ENCODE results near the gene WAPL.

Gene WAPL

GRCh38 chr10:86520871-86521677 is 518 bp downstream of the WAPL start:
- DNase-seq: peak; percentile 51

- DNase-seq: no peak
These were observed 2.8 kb downstream of the WAPL start for GRCh38 chr10:86518781-86519180.

- DNase-seq: no peak
These were observed 9.5 kb downstream of the WAPL start for GRCh38 chr10:86512137-86512536.

- DNase-seq: no peak
These were observed 10.3 kb downstream of the WAPL start for GRCh38 chr10:86511027-86511865.

GRCh38 chr10:86509145-86509544 is 12.4 kb downstream of the WAPL start:
- DNase-seq: no peak

- DNase-seq: no peak
These were observed 13.4 kb downstream of the WAPL start for GRCh38 chr10:86508217-86508616.

GRCh38 chr10:86506499-86506898 is 15.1 kb downstream of the WAPL start:
- DNase-seq: no peak

GRCh38 chr10:86506062-86506461 is 15.5 kb downstream of the WAPL start:
- DNase-seq: no peak

GRCh38 chr10:86504510-86504909 is 17.1 kb downstream of the WAPL start:
- no peak for DNase-seq

GRCh38 chr10:86500846-86501245 is 20.7 kb downstream of the WAPL start:
- no peak for DNase-seq

GRCh38 chr10:86498598-86498997 is 23.0 kb downstream of the WAPL start:
- DNase-seq: no peak

- DNase-seq: no peak
These were observed 24.0 kb downstream of the WAPL start for GRCh38 chr10:86497621-86498020.

- no peak for DNase-seq
These were observed 31.5 kb downstream of the WAPL start for GRCh38 chr10:86489960-86490612.

GRCh38 chr10:86489071-86489810 is 32.4 kb downstream of the WAPL start:
- DNase-seq: no peak

GRCh38 chr10:86486856-86487255 is 34.7 kb downstream of the WAPL start:
- no peak for DNase-seq

GRCh38 chr10:86483664-86484063 is 37.9 kb downstream of the WAPL start:
- no peak for DNase-seq

GRCh38 chr10:86481761-86482160 is 39.8 kb downstream of the WAPL start:
- no peak for DNase-seq

- no peak for DNase-seq
These were observed 41.0 kb downstream of the WAPL start for GRCh38 chr10:86480571-86480970.

GRCh38 chr10:86472061-86472460 is 49.5 kb downstream of the WAPL start:
- no peak for DNase-seq

- DNase-seq: no peak
These were observed 59.4 kb downstream of the WAPL start for GRCh38 chr10:86461963-86462804.

GRCh38 chr10:86451604-86451960 is 70.0 kb downstream of the WAPL start:
- no peak for DNase-seq

Data from activated T-cell treated with anti-CD3 and anti-CD28 coated beads, Interleukin-2, amount 50 U/mL, for 1 hour (primary cell).